ENCODE measurements around the gene MMP26. TPM values are rescaled to one million over a fixed set of nuclear protein-coding genes. Genes with fewer than 3 reads are reported as not detected.
"Not testable (repeated sequence)": the region's sequence is repeated elsewhere in the genome, so short reads cannot be mapped to it uniquely, and the experiment has no call there.

The MMP26 gene
- total RNA-seq, 4 donors from 2014 or later, result not detected

- Histone ChIP-seq H3K9me3 (no peaks in the 10 kb centered on the region), H3K27me3 (no peaks in the 10 kb centered on the region), H3K4me3 (replicated peaks in 1 of 3) (no peak overlapping the region), H3K4me1 (peaks cover 0 to 4% of the 10 kb centered on the region in 2 donors), H3K36me3 (no peaks in the 10 kb centered on the region), H3K27ac (no peak overlapping the region)
- intact Hi-C loops (cut with DNase I), result no loop called here
- no peak for DNase-seq
- no peak for TF ChIP-seq CTCF (IDR thresholded peaks at IDR 0.05)
- TF ChIP-seq POLR2A (IDR thresholded peaks at IDR 0.05), result no peak
- 92 to 93% methylated on average over 3 of the region's 3 CpGs for WGBS, 2 donors
Observed at GRCh38 chr11:4699697-4700435, 4.7 kb upstream of the MMP26 start.

GRCh38 chr11:4700436-4700820 is 4.2 kb upstream of the MMP26 start:
- no peak overlapping the region for H3K4me3 ChIP-seq (replicated peaks in 1 of 3)
- no peaks in the 10 kb centered on the region for H3K27me3 ChIP-seq
- no peak overlapping the region for H3K27ac ChIP-seq
- intact Hi-C loops (cut with DNase I), result no loop called here
- no peaks in the 10 kb centered on the region for H3K36me3 ChIP-seq
- DNase-seq, result no peak
- peaks cover 0 to 4% of the 10 kb centered on the region in 2 donors for H3K4me1 ChIP-seq
- H3K9me3 ChIP-seq, result no peaks in the 10 kb centered on the region
- WGBS, 2 donors, result 87 to 90% methylated on average over 1 of the region's 1 CpG
- TF ChIP-seq CTCF (IDR thresholded peaks at IDR 0.05) (no peak), POLR2A (IDR thresholded peaks at IDR 0.05) (no peak)

DNA sequence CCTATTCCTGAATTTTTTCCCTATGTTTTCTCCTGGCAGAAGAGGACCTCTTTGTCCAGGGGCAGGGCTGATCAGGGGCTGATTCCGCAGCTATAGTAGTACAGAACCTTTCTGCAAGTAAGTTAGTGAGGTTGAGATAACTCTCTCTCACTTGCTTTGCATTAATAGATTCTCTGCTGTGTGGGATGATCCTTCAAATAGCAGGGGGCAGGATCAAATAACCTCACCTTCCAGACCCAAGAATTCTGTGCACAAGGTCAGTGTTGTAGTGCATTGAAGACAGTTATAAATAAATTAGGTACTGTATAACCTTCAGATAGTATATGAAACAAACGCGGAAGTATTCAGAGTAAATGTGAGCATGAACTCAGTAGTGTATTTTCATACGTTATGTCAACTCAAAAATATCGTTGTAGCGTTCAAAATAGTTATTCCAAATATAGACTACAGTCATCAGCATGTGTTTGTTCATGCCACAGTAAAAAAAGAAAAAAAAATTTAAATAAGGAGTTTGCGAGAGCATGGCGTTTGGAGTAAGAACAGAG is 278 bp downstream of the MMP26 start:
- peaks cover 0 to 4% of the 10 kb centered on the region in 2 donors for H3K4me1 ChIP-seq
- H3K27me3 ChIP-seq, result no peaks in the 10 kb centered on the region
- WGBS, 2 donors, result 80 to 83% methylated on average over 8 of the region's 8 CpGs
- H3K36me3 ChIP-seq, result no peaks in the 10 kb centered on the region
- no peaks in the 10 kb centered on the region for H3K9me3 ChIP-seq
- H3K27ac ChIP-seq, result no peak overlapping the region
- DNase-seq, result no peak
- no peak overlapping the region for H3K4me3 ChIP-seq (replicated peaks in 1 of 3)
- intact Hi-C loops (cut with DNase I), result no loop called here
- TF ChIP-seq POLR2A (IDR thresholded peaks at IDR 0.05) (no peak), CTCF (IDR thresholded peaks at IDR 0.05) (no peak)

GRCh38 chr11:4713241-4713640 is 8.7 kb downstream of the MMP26 start:
- WGBS, 2 donors, result 44 to 57% methylated on average over 1 of the region's 1 CpG
- Histone ChIP-seq H3K27ac (no peak overlapping the region), H3K36me3 (no peaks in the 10 kb centered on the region), H3K4me1 (no peaks in the 10 kb centered on the region), H3K4me3 (replicated peaks in 1 of 3) (no peak overlapping the region), H3K27me3 (no peaks in the 10 kb centered on the region), H3K9me3 (no peaks in the 10 kb centered on the region)
- TF ChIP-seq CTCF (IDR thresholded peaks at IDR 0.05) (no peak), POLR2A (IDR thresholded peaks at IDR 0.05) (no peak)
- no peak for DNase-seq
- intact Hi-C loops (cut with DNase I), result no loop called here

GRCh38 chr11:4714300-4714699 is 9.7 kb downstream of the MMP26 start:
- H3K9me3 ChIP-seq, result no peaks in the 10 kb centered on the region
- H3K4me3 ChIP-seq (replicated peaks in 1 of 3), result no peak overlapping the region
- 86 to 90% methylated on average over 5 of the region's 5 CpGs for WGBS, 2 donors
- no peaks in the 10 kb centered on the region for H3K4me1 ChIP-seq
- intact Hi-C loops (cut with DNase I), result no loop called here
- no peak overlapping the region for H3K27ac ChIP-seq
- H3K36me3 ChIP-seq, result no peaks in the 10 kb centered on the region
- no peaks in the 10 kb centered on the region for H3K27me3 ChIP-seq
- DNase-seq, result no peak
- no peak for TF ChIP-seq CTCF (IDR thresholded peaks at IDR 0.05)
- no peak for TF ChIP-seq POLR2A (IDR thresholded peaks at IDR 0.05)

DNA sequence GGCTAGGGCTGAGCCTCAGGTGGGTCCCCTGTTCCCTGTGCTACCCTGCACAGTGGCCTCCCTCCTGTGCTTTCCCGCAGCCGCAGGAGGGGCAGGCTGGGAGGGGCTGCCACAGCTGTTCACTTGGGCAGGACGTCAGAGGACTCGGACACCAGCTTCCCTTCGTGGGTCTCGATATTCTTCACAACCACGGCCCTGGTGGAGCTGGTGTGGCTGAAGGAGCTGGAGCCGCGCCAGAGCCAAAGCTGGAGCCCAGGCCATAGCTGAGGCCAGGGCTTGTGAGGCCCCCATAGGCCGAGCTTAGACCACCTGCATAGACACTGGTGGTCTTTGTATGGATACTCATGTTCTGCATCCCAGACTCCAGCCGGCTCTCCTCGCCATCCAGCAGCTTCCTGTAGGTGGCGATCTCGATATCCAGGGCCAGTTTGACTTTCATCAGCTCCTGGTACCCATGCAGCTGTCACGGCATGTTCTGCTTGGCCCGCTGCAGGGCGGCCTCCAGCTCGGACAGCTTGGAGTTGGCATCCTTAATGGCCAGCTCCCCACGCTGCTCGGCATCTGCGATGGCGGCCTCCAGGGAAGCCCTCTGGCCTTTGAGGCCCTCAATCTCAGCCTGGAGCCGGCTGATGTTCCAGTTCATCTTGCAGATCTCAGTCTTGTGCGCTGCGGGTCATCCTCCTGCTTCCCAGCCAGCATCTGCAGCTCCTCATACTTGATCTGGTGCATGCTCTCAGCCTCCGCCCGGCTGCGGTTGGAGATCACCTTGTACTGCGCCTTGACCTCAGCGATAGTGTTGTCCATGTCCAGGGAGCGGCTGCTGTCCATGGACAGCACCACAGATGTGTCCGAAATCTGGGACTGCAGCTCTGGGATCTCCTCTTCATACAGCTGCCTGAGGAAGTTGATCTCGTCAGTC is 18.3 kb downstream of the MMP26 start:
- DNase-seq; H3K27me3 ChIP-seq; H3K9me3 ChIP-seq; H3K4me1 ChIP-seq; H3K27ac ChIP-seq; H3K36me3 ChIP-seq; intact Hi-C loops (cut with DNase I); H3K4me3 ChIP-seq (replicated peaks in 1 of 3): not testable (repeated sequence)
- 92 to 93% methylated on average over 27 to 28 of the region's 33 CpGs for WGBS, 2 donors

All from thyroid gland (tissue), 4 donors.